HFFc6 (cell line): ENCODE data around the gene FHIP2A. TPM values are rescaled to one million over a fixed set of nuclear protein-coding genes. Genes with fewer than 3 reads are reported as not detected.

Experiments used
- DNase-seq: peaks from one replicate; pipeline ENCODE4 v3.0.0-alpha.2; 2018
- H3K27ac Mint-ChIP-seq: 2 replicates; pipeline ENCODE4 v1.8.0; 2020; ENCODE audit warnings: mild to moderate bottlenecking, mixed read lengths
- H3K27me3 Mint-ChIP-seq: 2 replicates; pipeline ENCODE4 v1.8.0; 2021; ENCODE audit warnings: mild to moderate bottlenecking, moderate library complexity, mixed read lengths; ENCODE audit not compliant: insufficient read depth
- H3K36me3 Mint-ChIP-seq: 2 replicates; pipeline ENCODE4 v1.8.0; 2021; ENCODE audit warnings: low read depth, mixed read lengths
- H3K4me1 Mint-ChIP-seq: 2 replicates; pipeline ENCODE4 v1.8.0; 2020; ENCODE audit warnings: low read depth, mixed read lengths
- H3K4me3 Mint-ChIP-seq: 2 replicates; pipeline ENCODE4 v1.8.0; 2020; ENCODE audit warnings: mild to moderate bottlenecking, moderate library complexity, mixed read lengths
- H3K9me3 Mint-ChIP-seq: 2 replicates; pipeline ENCODE4 v1.8.0; 2020; ENCODE audit warnings: mild to moderate bottlenecking, mixed read lengths
- CTCF ChIP-seq: fragments of 200-600 bp; sonication (generic); IDR thresholded peaks from 2 replicates; pipeline ENCODE4 v1.5.0; 2021; ENCODE audit warnings: antibody characterized with exemption, mild to moderate bottlenecking
- total RNA-seq, 6 experiments: library from RNA; stranded (reverse); fragmentation: NEBNext Ultra II Directional; extraction: Animal tissue kit (Norgen Biotek cat#: 25700); gene quantifications; 2 replicates in 1 of 6; 3 replicates in 5 of 6; pipeline ENCODE4 v1.2.3, GENCODE V29; 2021

FHIP2A gene
- total RNA-seq, 6 experiments from 2014 or later = 35.1 to 54.1 (median 42.6) TPM

- TF ChIP-seq CTCF = no peak
- H3K4me3 Mint-ChIP-seq = no peak overlapping the region
- H3K36me3 Mint-ChIP-seq = peaks cover 6% of the 10 kb centered on the region; the same call in 1 of the 2 replicates
- no peak overlapping the region for H3K27ac Mint-ChIP-seq
- H3K4me1 Mint-ChIP-seq = peaks cover 12% of the 10 kb centered on the region; the same call in 1 of the 2 replicates
- H3K9me3 Mint-ChIP-seq = no peaks in the 10 kb centered on the region
- peaks cover 1% of the 10 kb centered on the region; the same call in 1 of the 2 replicates for H3K27me3 Mint-ChIP-seq
- no peak for DNase-seq
These were observed 29.8 kb upstream of the FHIP2A start for GRCh38 chr10:114791768-114792167.

- no peak for TF ChIP-seq CTCF
- Mint-ChIP-seq H3K36me3 (peaks cover 20% of the 10 kb centered on the region; the same call in 1 of the 2 replicates), H3K9me3 (no peaks in the 10 kb centered on the region), H3K4me1 (no peaks in the 10 kb centered on the region), H3K4me3 (no peak overlapping the region), H3K27ac (no peak overlapping the region), H3K27me3 (peaks cover 1% of the 10 kb centered on the region; the same call in 1 of the 2 replicates)
- no peak for DNase-seq
These were observed 26.5 kb upstream of the FHIP2A start for GRCh38 chr10:114795039-114795438.

GRCh38 chr10:114800361-114800760 lies 21.2 kb upstream of the FHIP2A start:
- H3K36me3 Mint-ChIP-seq = peaks cover 17% of the 10 kb centered on the region; the same call in 1 of the 2 replicates
- no peaks in the 10 kb centered on the region for H3K27me3 Mint-ChIP-seq
- H3K9me3 Mint-ChIP-seq = no peaks in the 10 kb centered on the region
- peaks cover 12% of the 10 kb centered on the region for H3K4me1 Mint-ChIP-seq
- no peak for DNase-seq
- TF ChIP-seq CTCF = no peak
- no peak overlapping the region for H3K4me3 Mint-ChIP-seq
- H3K27ac Mint-ChIP-seq = no peak overlapping the region

GRCh38 chr10:114801411-114801813 lies 20.2 kb upstream of the FHIP2A start:
- H3K27me3 Mint-ChIP-seq = no peaks in the 10 kb centered on the region
- no peak for TF ChIP-seq CTCF
- no peak overlapping the region for H3K4me3 Mint-ChIP-seq
- DNase-seq = no peak
- H3K27ac Mint-ChIP-seq = no peak overlapping the region; the same call in 1 of the 2 replicates
- H3K9me3 Mint-ChIP-seq = no peaks in the 10 kb centered on the region
- peaks cover 17% of the 10 kb centered on the region; the same call in 1 of the 2 replicates for H3K36me3 Mint-ChIP-seq
- H3K4me1 Mint-ChIP-seq = peaks cover 14% of the 10 kb centered on the region

- DNase-seq = no peak
- peaks cover under 1% of the 10 kb centered on the region; the same call in 1 of the 2 replicates for H3K27me3 Mint-ChIP-seq
- H3K27ac Mint-ChIP-seq = no peak overlapping the region
- peaks cover 22% of the 10 kb centered on the region for H3K4me1 Mint-ChIP-seq
- no peak for TF ChIP-seq CTCF
- no peaks in the 10 kb centered on the region for H3K9me3 Mint-ChIP-seq
- no peak overlapping the region for H3K4me3 Mint-ChIP-seq
- H3K36me3 Mint-ChIP-seq = peaks cover 10% of the 10 kb centered on the region; the same call in 1 of the 2 replicates
These were observed 19.4 kb upstream of the FHIP2A start for GRCh38 chr10:114802177-114802576.
